Effector memory CD8-positive, alpha-beta T cell (primary cell): ENCODE data around the gene HDAC10.

Source experiments
- ATAC-seq: fragments of 150-1000 bp; cut with Tn5 transposase; replicated peaks from 2 replicates; pipeline ENCODE4 v1.10.0; 2021; ENCODE audit warnings: mild to moderate bottlenecking, moderate library complexity
- DNase-seq, 3 experiments: peaks; one replicate each; pipeline ENCODE4 v3.0.0; 2021
- H3K27ac Mint-ChIP-seq, 2 donors: one replicate each; pipeline ENCODE4 v1.8.0; 2022; ENCODE audit warnings: mild to moderate bottlenecking in 2 of 2, mixed read lengths in 2 of 2, moderate library complexity in 2 of 2
- H3K27me3 Mint-ChIP-seq, 2 donors: one replicate each; pipeline ENCODE4 v1.8.0; 2022; ENCODE audit warnings: mixed read lengths in 2 of 2
- H3K36me3 Mint-ChIP-seq: one replicate; pipeline ENCODE4 v1.8.0; 2022; ENCODE audit warnings: mild to moderate bottlenecking, moderate library complexity, mixed read lengths; ENCODE audit not compliant: insufficient read depth
- H3K4me1 Mint-ChIP-seq, 2 donors: one replicate each; pipeline ENCODE4 v1.8.0; 2022; ENCODE audit warnings: low read depth in 2 of 2, mixed read lengths in 2 of 2
- H3K4me3 Mint-ChIP-seq, 2 donors: one replicate each; pipeline ENCODE4 v1.8.0; 2022; ENCODE audit warnings: mild to moderate bottlenecking in 2 of 2, mixed read lengths in 2 of 2, moderate library complexity in 2 of 2
- H3K9me3 Mint-ChIP-seq, 2 donors: one replicate each; pipeline ENCODE4 v1.8.0; 2022; ENCODE audit warnings: mixed read lengths in 2 of 2

Gene HDAC10

GRCh38 chr22:50224071-50224470, 27.0 kb downstream of the HDAC10 start:
- DNase-seq (no peak), ATAC-seq (no peak)
- H3K4me1 Mint-ChIP-seq, result peaks cover 4 to 12% of the 10 kb centered on the region in 2 donors
- no peak overlapping the region for H3K4me3 Mint-ChIP-seq
- H3K27ac Mint-ChIP-seq, result peak overlapping the region in 1 of 2 donors; percentile 67
- peaks cover 80% of the 10 kb centered on the region for H3K36me3 Mint-ChIP-seq
- no peaks in the 10 kb centered on the region for H3K9me3 Mint-ChIP-seq
- no peaks in the 10 kb centered on the region for H3K27me3 Mint-ChIP-seq

GRCh38 chr22:50222508-50222907, 28.6 kb downstream of the HDAC10 start:
- Mint-ChIP-seq H3K27me3 (no peaks in the 10 kb centered on the region), H3K4me1 (peaks cover 4% of the 10 kb centered on the region in 2 donors), H3K27ac (peak overlapping the region in 1 of 2 donors; percentile 32), H3K36me3 (peaks cover 79% of the 10 kb centered on the region), H3K4me3 (no peak overlapping the region), H3K9me3 (no peaks in the 10 kb centered on the region)
- DNase-seq (no peak), ATAC-seq (no peak)

DNA sequence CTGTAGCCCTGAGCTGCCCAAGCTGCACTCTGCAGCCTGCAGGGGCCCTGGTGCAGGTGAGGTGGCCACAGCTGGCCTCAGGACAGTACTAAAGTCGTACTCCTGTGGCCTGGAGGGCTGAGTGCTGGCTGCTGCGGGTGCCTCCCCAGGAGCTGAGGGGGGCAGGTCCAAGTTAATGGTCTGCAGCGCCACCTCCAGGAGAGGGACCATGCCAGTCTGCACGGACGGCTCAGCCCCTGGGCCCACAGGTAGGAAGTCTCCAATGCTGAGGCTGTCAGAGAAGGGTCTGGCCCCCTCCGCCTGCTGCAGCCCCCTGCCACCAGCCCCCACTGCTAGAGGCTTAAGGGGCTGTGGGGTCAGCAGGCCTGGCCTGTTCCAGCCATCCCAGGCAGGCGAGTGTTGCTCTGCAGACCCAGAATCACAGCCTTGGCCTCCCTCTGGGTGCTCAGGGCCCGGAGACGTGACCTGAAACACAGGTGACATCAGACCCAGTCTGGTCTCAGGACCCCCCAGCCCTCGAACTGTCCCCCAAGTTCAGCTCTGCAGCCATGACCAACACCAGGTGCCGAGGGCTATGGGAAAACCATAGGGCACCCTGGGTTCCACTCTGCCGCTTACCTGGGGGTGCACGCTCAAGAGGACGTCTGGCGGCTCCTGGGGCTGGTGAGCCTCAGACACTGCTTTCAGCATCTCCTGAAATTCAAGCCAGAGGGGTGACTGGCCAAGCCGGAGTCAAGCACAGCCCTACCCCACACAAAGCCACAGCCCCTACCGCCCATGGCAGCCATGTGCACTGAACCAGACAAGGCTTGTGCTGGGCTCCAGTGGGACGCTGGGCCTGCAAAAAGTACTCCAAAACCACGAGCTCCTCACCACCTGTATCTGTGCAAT, 29.4 kb downstream of the HDAC10 start:
- Mint-ChIP-seq H3K9me3 (no peaks in the 10 kb centered on the region), H3K4me1 (peaks cover 0 to 2% of the 10 kb centered on the region in 2 donors), H3K27ac (no peak overlapping the region), H3K27me3 (no peaks in the 10 kb centered on the region), H3K4me3 (no peak overlapping the region), H3K36me3 (peaks cover 79% of the 10 kb centered on the region)
- ATAC-seq, result no peak
- DNase-seq, result no peak

DNA sequence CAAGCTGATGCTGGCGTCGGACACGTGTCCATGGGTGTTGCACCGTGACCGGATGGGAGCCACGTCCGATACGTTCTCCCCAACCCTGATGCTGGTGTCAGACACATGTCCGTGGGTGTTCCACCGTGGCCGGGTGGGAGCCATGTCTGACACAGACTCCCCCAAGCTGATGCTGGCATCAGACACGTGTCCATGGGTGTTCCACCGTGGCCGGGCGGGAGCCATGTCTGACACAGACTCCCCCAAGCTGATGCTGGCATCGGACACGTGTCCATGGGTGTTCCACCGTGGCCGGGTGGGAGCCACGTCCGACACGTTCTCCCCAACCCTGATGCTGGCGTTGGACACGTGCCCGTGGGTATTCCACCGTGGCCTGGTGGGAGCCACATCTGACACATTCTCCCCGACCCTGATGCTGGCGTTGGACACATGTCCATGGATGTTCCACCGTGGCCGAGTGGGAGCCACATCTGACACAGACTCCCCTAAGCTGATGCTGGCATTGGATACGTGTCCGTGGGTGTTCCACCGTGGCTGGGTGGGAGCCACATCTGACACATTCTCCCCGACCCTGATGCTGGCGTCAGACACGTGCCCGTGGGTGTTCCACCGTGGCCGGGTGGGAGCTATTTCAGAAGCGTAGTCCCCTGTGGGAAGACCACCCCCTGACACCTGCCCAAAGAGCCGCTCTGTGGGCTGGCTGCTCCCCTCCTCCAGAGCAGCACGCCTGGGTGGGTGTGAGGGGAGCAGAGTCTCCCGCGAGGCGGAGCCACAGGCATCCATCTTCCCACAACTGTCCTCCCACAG, 30.3 kb downstream of the HDAC10 start:
- no peaks in the 10 kb centered on the region for H3K9me3 Mint-ChIP-seq
- no peak overlapping the region for H3K27ac Mint-ChIP-seq
- H3K4me1 Mint-ChIP-seq, result peaks cover 0 to 2% of the 10 kb centered on the region in 2 donors
- no peak for ATAC-seq
- DNase-seq, result no peak
- H3K36me3 Mint-ChIP-seq, result peaks cover 82% of the 10 kb centered on the region
- H3K4me3 Mint-ChIP-seq, result no peak overlapping the region
- H3K27me3 Mint-ChIP-seq, result no peaks in the 10 kb centered on the region

GRCh38 chr22:50219800-50220602, 31.1 kb downstream of the HDAC10 start:
- H3K27ac Mint-ChIP-seq, result peak overlapping the region in 1 of 2 donors; percentile 86
- H3K4me1 Mint-ChIP-seq, result peaks cover 2 to 3% of the 10 kb centered on the region in 2 donors
- DNase-seq, result no peak
- ATAC-seq, result no peak
- no peak overlapping the region for H3K4me3 Mint-ChIP-seq
- peaks cover 82% of the 10 kb centered on the region for H3K36me3 Mint-ChIP-seq
- no peaks in the 10 kb centered on the region for H3K9me3 Mint-ChIP-seq
- H3K27me3 Mint-ChIP-seq, result no peaks in the 10 kb centered on the region

GRCh38 chr22:50218996-50219727, 31.9 kb downstream of the HDAC10 start:
- DNase-seq, result no peak
- H3K27ac Mint-ChIP-seq, result peak overlapping the region in 1 of 2 donors; percentile 86
- H3K27me3 Mint-ChIP-seq, result no peaks in the 10 kb centered on the region
- H3K4me3 Mint-ChIP-seq, result no peak overlapping the region
- H3K4me1 Mint-ChIP-seq, result peaks cover 2 to 7% of the 10 kb centered on the region in 2 donors
- H3K9me3 Mint-ChIP-seq, result no peaks in the 10 kb centered on the region
- ATAC-seq, result peak; percentile 34
- peaks cover 77% of the 10 kb centered on the region for H3K36me3 Mint-ChIP-seq

DNA sequence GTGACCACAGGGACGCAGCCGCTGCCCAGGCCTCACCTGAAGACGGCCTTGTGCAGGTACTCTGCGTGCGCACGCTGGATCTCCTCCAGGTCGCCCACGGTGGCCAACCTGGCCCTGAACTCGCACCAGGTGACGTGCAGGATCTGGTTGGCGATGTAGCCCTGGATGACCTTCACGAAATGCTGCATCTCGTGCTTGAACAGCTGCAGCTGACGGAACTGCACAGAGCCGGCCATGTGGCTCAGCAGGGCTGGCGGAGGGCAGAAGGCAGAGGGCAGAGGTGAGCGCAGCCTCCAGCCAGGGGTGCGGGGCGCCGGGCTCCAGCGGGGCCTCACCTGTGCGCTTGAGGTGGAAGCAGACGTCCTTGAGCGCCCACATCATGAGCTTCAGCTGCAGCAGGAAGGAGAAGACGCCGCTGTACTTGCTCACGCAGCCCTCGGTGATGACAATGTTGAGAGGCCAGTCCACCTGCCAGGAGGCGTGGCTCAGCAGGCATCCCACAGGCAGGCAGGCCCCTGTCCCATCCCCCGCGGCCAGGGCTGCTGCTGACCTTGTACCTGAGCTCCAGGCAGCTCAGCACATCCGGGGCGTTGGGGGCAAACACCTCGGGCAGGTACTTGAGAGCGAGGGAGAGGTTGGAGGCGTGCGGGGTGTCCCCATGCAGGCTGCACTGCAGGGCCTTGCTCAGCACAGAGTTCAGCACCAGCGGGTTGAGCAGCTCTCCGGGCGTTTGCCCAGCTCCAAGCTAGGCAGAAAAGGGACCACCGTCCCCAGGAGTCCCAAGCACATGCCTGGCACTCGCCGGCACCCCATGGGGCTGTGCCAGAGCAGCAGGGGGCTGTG, 32.7 kb downstream of the HDAC10 start:
- ATAC-seq, result no peak
- H3K9me3 Mint-ChIP-seq, result no peaks in the 10 kb centered on the region
- H3K27me3 Mint-ChIP-seq, result no peaks in the 10 kb centered on the region
- DNase-seq, result no peak
- H3K36me3 Mint-ChIP-seq, result peaks cover 77% of the 10 kb centered on the region
- H3K4me3 Mint-ChIP-seq, result no peak overlapping the region
- peak overlapping the region in 1 of 2 donors; percentile 87 for H3K27ac Mint-ChIP-seq
- peaks cover 2 to 14% of the 10 kb centered on the region in 2 donors for H3K4me1 Mint-ChIP-seq

- Mint-ChIP-seq H3K36me3 (peaks cover 81% of the 10 kb centered on the region), H3K4me3 (no peak overlapping the region), H3K4me1 (peaks cover 6 to 22% of the 10 kb centered on the region in 2 donors), H3K27ac (peak overlapping the region in 1 of 2 donors; percentile 87), H3K27me3 (no peaks in the 10 kb centered on the region), H3K9me3 (no peaks in the 10 kb centered on the region)
- ATAC-seq (no peak), DNase-seq (no peak)
Observed at GRCh38 chr22:50217543-50218152, 33.4 kb downstream of the HDAC10 start.

DNA sequence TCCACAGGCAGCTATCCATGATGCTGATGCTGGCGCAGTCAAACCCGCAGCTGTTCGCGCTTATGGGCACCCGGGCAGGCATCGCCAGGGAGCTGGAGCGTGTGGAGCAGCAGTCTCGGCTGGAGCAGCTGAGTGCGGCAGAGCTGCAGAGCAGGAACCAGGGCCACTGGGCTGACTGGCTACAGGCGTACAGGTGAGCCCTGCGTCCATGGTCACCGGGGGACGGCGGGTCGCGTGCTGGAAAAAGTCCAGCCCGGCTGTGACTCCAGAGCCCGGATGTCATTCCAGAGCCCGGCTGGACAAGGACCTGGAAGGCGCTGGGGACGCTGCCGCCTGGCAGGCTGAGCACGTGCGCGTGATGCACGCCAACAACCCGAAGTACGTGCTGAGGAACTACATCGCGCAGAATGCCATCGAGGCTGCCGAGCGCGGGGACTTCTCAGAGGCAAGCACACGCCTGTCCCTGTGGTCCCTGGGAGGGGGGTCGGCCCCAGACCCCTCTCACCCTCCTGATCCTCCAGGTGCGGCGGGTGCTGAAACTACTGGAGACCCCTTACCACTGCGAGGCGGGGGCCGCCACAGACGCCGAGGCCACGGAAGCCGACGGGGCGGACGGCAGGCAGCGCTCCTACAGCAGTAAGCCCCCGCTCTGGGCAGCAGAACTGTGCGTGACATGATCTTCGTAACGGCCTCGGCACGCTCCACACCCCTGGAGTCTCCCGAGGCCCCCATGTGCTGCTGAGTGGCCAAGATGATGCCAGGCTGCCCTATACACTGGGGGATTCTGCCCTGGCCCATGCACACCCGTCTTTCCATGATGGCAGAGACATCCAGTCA, 34.2 kb downstream of the HDAC10 start:
- Mint-ChIP-seq H3K27me3 (no peaks in the 10 kb centered on the region), H3K4me3 (no peak overlapping the region), H3K27ac (peak overlapping the region in 1 of 2 donors; percentile 87), H3K9me3 (no peaks in the 10 kb centered on the region), H3K36me3 (peaks cover 83% of the 10 kb centered on the region), H3K4me1 (peaks cover 9 to 25% of the 10 kb centered on the region in 2 donors)
- DNase-seq, result no peak
- ATAC-seq, result no peak

DNA sequence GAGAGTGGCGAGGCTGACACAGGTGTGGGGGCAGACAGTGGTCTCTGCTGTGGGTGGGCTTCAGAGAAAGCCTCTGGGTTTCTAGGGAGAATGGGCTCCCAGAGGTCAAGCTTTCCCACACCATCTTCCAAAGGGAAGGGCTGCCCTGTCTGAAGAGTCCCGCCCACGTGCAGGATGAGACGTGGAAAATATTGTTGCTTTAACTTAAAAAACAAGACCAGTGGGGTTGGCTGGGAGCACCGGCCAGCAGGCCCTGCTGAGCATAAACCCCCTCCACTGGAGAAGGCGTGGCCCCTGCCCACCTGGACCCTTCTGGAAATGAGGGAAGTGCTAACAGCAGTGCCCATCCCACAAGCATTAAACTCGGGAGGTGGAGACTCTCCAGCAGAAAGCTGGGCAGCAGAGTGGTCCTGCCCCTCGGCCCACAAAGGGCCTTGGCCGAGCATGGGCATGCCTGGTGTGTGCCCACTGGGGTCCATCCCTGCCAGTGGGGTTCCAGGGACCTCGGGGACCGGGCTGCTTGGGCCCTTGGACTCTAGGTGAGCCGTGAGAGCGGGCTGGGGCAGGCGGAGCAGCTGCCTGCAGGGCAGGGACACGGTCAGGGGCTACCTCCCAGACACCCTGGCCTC, 34.9 kb downstream of the HDAC10 start:
- DNase-seq (no peak), ATAC-seq (no peak)
- Mint-ChIP-seq H3K36me3 (peaks cover 81% of the 10 kb centered on the region), H3K27ac (peak overlapping the region in 1 of 2 donors; percentile 84), H3K4me3 (peak overlapping the region in 1 of 2 donors; percentile 6), H3K27me3 (no peaks in the 10 kb centered on the region), H3K9me3 (no peaks in the 10 kb centered on the region), H3K4me1 (peaks cover 9 to 25% of the 10 kb centered on the region in 2 donors)
